Tibial artery (tissue), 4 donors: ENCODE results near the gene SLC2A13.

Experiments
- DNase-seq, 2 donors: peaks; one replicate each; pipeline ENCODE4 v3.0.0-alpha.2; 2019
- H3K27ac ChIP-seq, 2 donors: fragments of 200-600 bp; sonication (generic) in 1 of 2; 1 replicate in 1 of 2; 2 replicates in 1 of 2; pipeline ENCODE4 v1.5.1; 2018 to 2019; ENCODE audit warnings: mild to moderate bottlenecking in 1 of 2
- H3K27me3 ChIP-seq, 2 donors: fragments of 200-600 bp; sonication (generic) in 1 of 2; one replicate each; pipeline versions ENCODE4 v1.5.1 to v1.6.0; 2016 to 2019
- H3K36me3 ChIP-seq, 3 donors: fragments of 200-600 bp; sonication (generic) in 2 of 3; one replicate each; pipeline ENCODE4 v1.5.1; 2016 to 2019; ENCODE audit warnings: mild to moderate bottlenecking in 2 of 3
- H3K4me1 ChIP-seq, 4 donors: fragments of 200-600 bp; sonication (generic) in 2 of 4; 1 replicate in 3 of 4; 2 replicates in 1 of 4; pipeline ENCODE4 v1.5.1; 2016 to 2019
- H3K4me3 ChIP-seq, 2 donors: fragments of 200-600 bp; sonication (generic) in 1 of 2; 1 replicate in 1 of 2; 2 replicates in 1 of 2; pipeline ENCODE4 v1.5.1; 2018 to 2019; ENCODE audit warnings: mild to moderate bottlenecking in 2 of 2
- H3K9me3 ChIP-seq, 3 donors: fragments of 200-600 bp; sonication (generic) in 1 of 3; one replicate each; pipeline ENCODE4 v1.5.1; 2016 to 2019
- intact Hi-C: fragments of 100-400 bp; cut with DNase I; formaldehyde crosslinking; loops from one replicate; pipeline ENCODE4 v1.15.0; 2023; ENCODE audit warnings: low total_unique reads
- TF ChIP-seq, protein P1 (sequence below), 2 experiments: fragments of 200-600 bp in 1 of 2; fragments of 450-650 bp in 1 of 2; IDR thresholded peaks; one replicate each; pipeline ENCODE4 v1.5.1; 2017 to 2019; ENCODE audit warnings: antibody characterized with exemption in 2 of 2, mild to moderate bottlenecking in 1 of 2, moderate library complexity in 1 of 2

Gene SLC2A13

GRCh38 chr12:40016980-40017379 is 88.9 kb downstream of the SLC2A13 start:
- Histone ChIP-seq H3K27ac (no peak overlapping the region), H3K9me3 (no peaks in the 10 kb centered on the region), H3K27me3 (no peaks in the 10 kb centered on the region), H3K4me3 (no peak overlapping the region), H3K36me3 (no peaks in the 10 kb centered on the region), H3K4me1 (peaks cover 0 to 4% (median 0%) of the 10 kb centered on the region in 4 donors)
- no peak for DNase-seq
- intact Hi-C loops: no loop called here
- TF ChIP-seq, protein P1, sequence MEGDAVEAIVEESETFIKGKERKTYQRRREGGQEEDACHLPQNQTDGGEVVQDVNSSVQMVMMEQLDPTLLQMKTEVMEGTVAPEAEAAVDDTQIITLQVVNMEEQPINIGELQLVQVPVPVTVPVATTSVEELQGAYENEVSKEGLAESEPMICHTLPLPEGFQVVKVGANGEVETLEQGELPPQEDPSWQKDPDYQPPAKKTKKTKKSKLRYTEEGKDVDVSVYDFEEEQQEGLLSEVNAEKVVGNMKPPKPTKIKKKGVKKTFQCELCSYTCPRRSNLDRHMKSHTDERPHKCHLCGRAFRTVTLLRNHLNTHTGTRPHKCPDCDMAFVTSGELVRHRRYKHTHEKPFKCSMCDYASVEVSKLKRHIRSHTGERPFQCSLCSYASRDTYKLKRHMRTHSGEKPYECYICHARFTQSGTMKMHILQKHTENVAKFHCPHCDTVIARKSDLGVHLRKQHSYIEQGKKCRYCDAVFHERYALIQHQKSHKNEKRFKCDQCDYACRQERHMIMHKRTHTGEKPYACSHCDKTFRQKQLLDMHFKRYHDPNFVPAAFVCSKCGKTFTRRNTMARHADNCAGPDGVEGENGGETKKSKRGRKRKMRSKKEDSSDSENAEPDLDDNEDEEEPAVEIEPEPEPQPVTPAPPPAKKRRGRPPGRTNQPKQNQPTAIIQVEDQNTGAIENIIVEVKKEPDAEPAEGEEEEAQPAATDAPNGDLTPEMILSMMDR (IDR thresholded peaks at IDR 0.05): no peak

DNA sequence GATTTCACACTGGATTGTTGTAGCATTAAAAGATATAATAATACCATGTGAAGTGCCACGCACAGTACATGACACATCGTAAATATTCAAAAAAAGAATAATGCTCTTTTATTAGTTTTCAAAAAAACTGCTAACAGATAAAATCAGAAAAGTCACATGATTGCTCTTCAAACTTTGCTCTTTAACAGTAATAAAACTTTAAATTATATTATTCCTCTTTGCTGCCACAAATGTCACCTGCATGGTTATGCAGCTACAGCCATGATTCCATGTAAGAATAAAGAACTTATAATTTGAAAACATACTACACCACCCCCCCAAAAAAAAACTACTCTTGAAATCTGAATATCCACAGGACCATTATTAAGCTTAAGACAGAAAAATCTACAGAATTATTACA is 90.0 kb downstream of the SLC2A13 start:
- H3K9me3 ChIP-seq: no peaks in the 10 kb centered on the region
- no peaks in the 10 kb centered on the region for H3K36me3 ChIP-seq
- DNase-seq: no peak
- TF ChIP-seq, protein P1 (IDR thresholded peaks at IDR 0.05): no peak
- H3K27ac ChIP-seq: no peak overlapping the region
- intact Hi-C loops: no loop called here
- no peak overlapping the region for H3K4me3 ChIP-seq
- H3K4me1 ChIP-seq: peaks cover 0 to 4% (median 0%) of the 10 kb centered on the region in 4 donors
- no peaks in the 10 kb centered on the region for H3K27me3 ChIP-seq

- no peaks in the 10 kb centered on the region for H3K9me3 ChIP-seq
- no peak for DNase-seq
- no peak overlapping the region for H3K4me3 ChIP-seq
- H3K27ac ChIP-seq: no peak overlapping the region
- TF ChIP-seq, protein P1 (IDR thresholded peaks at IDR 0.05): no peak
- no peaks in the 10 kb centered on the region for H3K36me3 ChIP-seq
- no peaks in the 10 kb centered on the region for H3K27me3 ChIP-seq
- peaks cover 0 to 4% (median 0%) of the 10 kb centered on the region in 4 donors for H3K4me1 ChIP-seq
- intact Hi-C loops: no loop called here
Observed at GRCh38 chr12:40015345-40015744, 90.5 kb downstream of the SLC2A13 start.

DNA sequence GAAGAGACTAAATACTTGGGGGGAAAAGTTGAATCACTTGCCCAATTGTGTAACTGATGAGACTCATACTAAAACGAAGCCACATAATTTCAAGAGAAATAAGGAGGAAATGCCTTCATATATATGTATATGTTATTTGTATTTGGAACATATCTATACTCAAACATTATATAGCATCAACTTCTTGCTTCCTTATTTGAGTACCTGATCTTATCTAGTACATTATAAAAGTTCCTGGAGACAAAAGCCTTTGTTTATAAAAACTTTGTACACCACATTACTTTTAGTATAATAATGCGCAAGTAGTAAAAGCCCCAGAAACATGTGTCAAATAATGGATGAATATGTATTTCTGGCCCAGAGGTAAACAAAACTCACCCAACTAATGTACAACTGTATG is 92.0 kb downstream of the SLC2A13 start:
- TF ChIP-seq, protein P1 (IDR thresholded peaks at IDR 0.05): no peak
- H3K4me1 ChIP-seq: peaks cover 0 to 4% (median 0%) of the 10 kb centered on the region in 4 donors
- DNase-seq: no peak
- no peaks in the 10 kb centered on the region for H3K9me3 ChIP-seq
- H3K27me3 ChIP-seq: no peaks in the 10 kb centered on the region
- no peaks in the 10 kb centered on the region for H3K36me3 ChIP-seq
- no peak overlapping the region for H3K4me3 ChIP-seq
- intact Hi-C loops: no loop called here
- H3K27ac ChIP-seq: no peak overlapping the region

- H3K4me1 ChIP-seq: peaks cover 0 to 4% (median 0%) of the 10 kb centered on the region in 4 donors
- intact Hi-C loops: no loop called here
- H3K9me3 ChIP-seq: no peaks in the 10 kb centered on the region
- TF ChIP-seq, protein P1 (IDR thresholded peaks at IDR 0.05): no peak
- no peak overlapping the region for H3K27ac ChIP-seq
- no peaks in the 10 kb centered on the region for H3K36me3 ChIP-seq
- no peak for DNase-seq
- H3K4me3 ChIP-seq: no peak overlapping the region
- H3K27me3 ChIP-seq: no peaks in the 10 kb centered on the region
Observed at GRCh38 chr12:40013292-40013691, 92.6 kb downstream of the SLC2A13 start.

DNA sequence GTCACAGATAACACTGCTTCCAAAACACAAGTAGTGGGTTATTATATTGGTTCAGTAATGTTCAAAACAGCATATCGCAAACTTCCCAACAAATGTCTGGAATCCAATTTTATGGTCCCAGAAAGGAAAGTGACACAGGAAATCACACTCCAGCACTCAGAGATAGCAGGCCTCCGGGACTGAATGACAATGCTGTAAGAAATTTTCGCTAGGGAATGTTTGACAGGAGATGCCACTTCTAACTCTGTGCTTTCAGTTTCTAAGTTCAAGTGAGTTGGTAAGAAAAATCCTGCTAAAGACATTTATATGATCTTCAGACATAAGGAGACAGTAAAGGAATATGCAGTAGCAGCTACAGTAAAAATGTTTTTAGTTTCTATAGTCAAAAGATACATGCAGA is 93.2 kb downstream of the SLC2A13 start:
- no peak for DNase-seq
- Histone ChIP-seq H3K27ac (no peak overlapping the region), H3K4me1 (peaks cover 0 to 4% (median 0%) of the 10 kb centered on the region in 4 donors), H3K27me3 (no peaks in the 10 kb centered on the region), H3K9me3 (no peaks in the 10 kb centered on the region), H3K4me3 (no peak overlapping the region), H3K36me3 (no peaks in the 10 kb centered on the region)
- intact Hi-C loops: no loop called here
- TF ChIP-seq, protein P1 (IDR thresholded peaks at IDR 0.05): no peak
